K562 (cell line): ENCODE results near the gene DNAJB7. TPM values are rescaled to one million over a fixed set of nuclear protein-coding genes. Genes with fewer than 3 reads are reported as not detected.

Source experiments
- DMBX1 ChIP-seq: fragments of 250-450 bp; sonication (Bioruptor Pico); IDR thresholded peaks from 2 replicates; pipeline ENCODE4 v1.8.0; 2022; ENCODE audit warnings: inconsistent platforms, mild to moderate bottlenecking, moderate library complexity, borderline replicate concordance
- FOS ChIP-seq: IDR thresholded peaks from 3 replicates; pipeline ENCODE4 v1.6.1; 2011; ENCODE audit not compliant: insufficient read length; ENCODE audit errors: extremely low read depth
- JUN ChIP-seq, 2 experiments: sonication (generic) in 1 of 2; formaldehyde crosslinking in 1 of 2; IDR thresholded peaks; 2 replicates each; pipeline versions ENCODE4 v1.6.1 to v1.8.0; 2012 to 2022; ENCODE audit warnings: borderline replicate concordance in 2 of 2, mild to moderate bottlenecking in 2 of 2, improper control_type of control experiment in 1 of 2, low read depth in 1 of 2, low read length in 1 of 2, missing genetic modification reagents in 1 of 2
- MIER1 ChIP-seq: fragments of 450-650 bp; IDR thresholded peaks from 2 replicates; pipeline ENCODE4 v1.6.1; 2016; ENCODE audit warnings: antibody characterized with exemption, mild to moderate bottlenecking, low read depth
- NONO ChIP-seq, 2 experiments: fragments of 200-400 bp in 1 of 2; fragments of 450-650 bp in 1 of 2; formaldehyde crosslinking in 1 of 2; IDR thresholded peaks; 2 replicates each; pipeline ENCODE4 v1.6.1; 2017; ENCODE audit warnings: low read depth in 2 of 2, mild to moderate bottlenecking in 2 of 2, moderate library complexity in 2 of 2, low read length in 1 of 2
- PTRF ChIP-seq: fragments of 450-650 bp; IDR thresholded peaks from 2 replicates; pipeline ENCODE4 v1.6.1; 2016; ENCODE audit warnings: mild to moderate bottlenecking, missing genetic modification characterization, missing compliant biosample characterization
- TAF9B ChIP-seq: fragments of 450-650 bp; IDR thresholded peaks from 2 replicates; pipeline ENCODE4 v1.6.1; 2018; ENCODE audit warnings: mild to moderate bottlenecking; ENCODE audit not compliant: partially characterized antibody
- XRCC3 ChIP-seq: fragments of 450-650 bp; IDR thresholded peaks from 2 replicates; pipeline ENCODE4 v1.6.1; 2017; ENCODE audit warnings: mild to moderate bottlenecking, moderate library complexity
- ZEB2 ChIP-seq: fragments of 450-650 bp; IDR thresholded peaks from 2 replicates; pipeline ENCODE4 v1.6.1; 2016
- ZNF124 ChIP-seq: sonication (generic); formaldehyde crosslinking; IDR thresholded peaks from 2 replicates; pipeline ENCODE4 v1.8.1; 2022; ENCODE audit warnings: missing genetic modification reagents
- ZNF408 ChIP-seq: fragments of 250-450 bp; sonication (Bioruptor Pico); IDR thresholded peaks from 2 replicates; pipeline ENCODE4 v1.4.0; 2020; ENCODE audit warnings: low read depth, mild to moderate bottlenecking, moderate library complexity
- polyA plus RNA-seq, 8 experiments: library from polyadenylated mRNA; depleted of rRNA in 4 of 8; stranded (reverse) in 5 of 8; unstranded in 3 of 8; fragments of >200 nt; fragmentation: Nextera tagmentation in 2 of 8; fragmentation: Illumina TruSeq in 1 of 8; extraction: Ambion mirVana in 2 of 8; extraction: Trizol in 1 of 8; gene quantifications; 2 replicates each; pipeline versions ENCODE4 v1.2.1 to v1.2.3, GENCODE V29; 2011 to 2014; ENCODE audit warnings: inconsistent platforms in 1 of 8, missing spikeins in 1 of 8
- total RNA-seq, 7 experiments: library from RNA; depleted of rRNA in 6 of 7; stranded (reverse); fragments of >200 nt in 6 of 7; fragmentation: Illumina TruSeq in 2 of 7; extraction: Trizol in 2 of 7; gene quantifications; 2 replicates each; pipeline versions ENCODE4 v1.2.1 to v1.2.3, GENCODE V29; 2011 to 2021; ENCODE audit warnings: low replicate concordance in 1 of 7
- TF ChIP-seq, protein P1 (sequence below): sonication (generic); formaldehyde crosslinking; IDR thresholded peaks from 2 replicates; pipeline ENCODE4 v1.8.0; 2023; ENCODE audit warnings: mild to moderate bottlenecking, missing genetic modification reagents
- TF ChIP-seq, protein P2 (sequence below): sonication (generic); formaldehyde crosslinking; IDR thresholded peaks from 2 replicates; pipeline ENCODE4 v1.8.1; 2023; ENCODE audit warnings: missing genetic modification reagents, mild to moderate bottlenecking, borderline replicate concordance
- TF ChIP-seq, protein P3 (sequence below): fragments of 250-450 bp; sonication (Bioruptor Pico); IDR thresholded peaks from 2 replicates; pipeline ENCODE4 v1.9.0; 2021; ENCODE audit warnings: mild to moderate bottlenecking, inconsistent platforms
- TF ChIP-seq, protein P4 (sequence below): fragments of 450-650 bp; formaldehyde crosslinking; IDR thresholded peaks from 2 replicates; pipeline ENCODE4 v1.4.0; 2022; ENCODE audit warnings: missing genetic modification characterization

Gene DNAJB7
- total and polyA plus RNA-seq, 9 of the 15 experiments (the other 6 are each of a cell fraction or from before 2014, with no cell fraction given) = 0.13 to 0.21 TPM; not detected in 7

DNA sequence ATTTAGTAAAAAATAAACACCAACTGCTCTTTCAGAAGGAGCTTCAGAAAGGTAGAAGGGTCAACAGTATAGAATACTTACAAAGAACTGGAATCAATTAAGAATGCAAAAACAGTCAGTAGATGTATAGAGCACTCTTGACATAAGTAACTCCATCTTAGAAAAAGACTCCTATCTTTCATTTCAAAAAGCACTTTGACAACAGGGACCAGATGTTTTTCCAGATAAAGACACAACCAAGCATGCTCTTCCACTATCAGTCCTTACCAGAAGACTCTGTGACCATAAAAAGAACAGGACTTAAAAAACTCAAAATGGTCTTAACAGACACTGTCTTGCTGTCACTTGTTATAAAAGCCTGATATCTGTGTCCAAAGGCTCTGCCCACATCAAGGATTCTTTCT is 48.0 kb downstream of the DNAJB7 start (continued):
- TF ChIP-seq, protein P1, sequence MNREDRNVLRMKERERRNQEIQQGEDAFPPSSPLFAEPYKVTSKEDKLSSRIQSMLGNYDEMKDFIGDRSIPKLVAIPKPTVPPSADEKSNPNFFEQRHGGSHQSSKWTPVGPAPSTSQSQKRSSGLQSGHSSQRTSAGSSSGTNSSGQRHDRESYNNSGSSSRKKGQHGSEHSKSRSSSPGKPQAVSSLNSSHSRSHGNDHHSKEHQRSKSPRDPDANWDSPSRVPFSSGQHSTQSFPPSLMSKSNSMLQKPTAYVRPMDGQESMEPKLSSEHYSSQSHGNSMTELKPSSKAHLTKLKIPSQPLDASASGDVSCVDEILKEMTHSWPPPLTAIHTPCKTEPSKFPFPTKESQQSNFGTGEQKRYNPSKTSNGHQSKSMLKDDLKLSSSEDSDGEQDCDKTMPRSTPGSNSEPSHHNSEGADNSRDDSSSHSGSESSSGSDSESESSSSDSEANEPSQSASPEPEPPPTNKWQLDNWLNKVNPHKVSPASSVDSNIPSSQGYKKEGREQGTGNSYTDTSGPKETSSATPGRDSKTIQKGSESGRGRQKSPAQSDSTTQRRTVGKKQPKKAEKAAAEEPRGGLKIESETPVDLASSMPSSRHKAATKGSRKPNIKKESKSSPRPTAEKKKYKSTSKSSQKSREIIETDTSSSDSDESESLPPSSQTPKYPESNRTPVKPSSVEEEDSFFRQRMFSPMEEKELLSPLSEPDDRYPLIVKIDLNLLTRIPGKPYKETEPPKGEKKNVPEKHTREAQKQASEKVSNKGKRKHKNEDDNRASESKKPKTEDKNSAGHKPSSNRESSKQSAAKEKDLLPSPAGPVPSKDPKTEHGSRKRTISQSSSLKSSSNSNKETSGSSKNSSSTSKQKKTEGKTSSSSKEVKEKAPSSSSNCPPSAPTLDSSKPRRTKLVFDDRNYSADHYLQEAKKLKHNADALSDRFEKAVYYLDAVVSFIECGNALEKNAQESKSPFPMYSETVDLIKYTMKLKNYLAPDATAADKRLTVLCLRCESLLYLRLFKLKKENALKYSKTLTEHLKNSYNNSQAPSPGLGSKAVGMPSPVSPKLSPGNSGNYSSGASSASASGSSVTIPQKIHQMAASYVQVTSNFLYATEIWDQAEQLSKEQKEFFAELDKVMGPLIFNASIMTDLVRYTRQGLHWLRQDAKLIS (CRISPR knock-in tag) = no peak
- TF ChIP-seq ZNF124 (CRISPR knock-in tag) = no peak
- TF ChIP-seq FOS = no peak
- no peak for TF ChIP-seq ZNF408 (CRISPR knock-in tag)
- TF ChIP-seq, protein P2, sequence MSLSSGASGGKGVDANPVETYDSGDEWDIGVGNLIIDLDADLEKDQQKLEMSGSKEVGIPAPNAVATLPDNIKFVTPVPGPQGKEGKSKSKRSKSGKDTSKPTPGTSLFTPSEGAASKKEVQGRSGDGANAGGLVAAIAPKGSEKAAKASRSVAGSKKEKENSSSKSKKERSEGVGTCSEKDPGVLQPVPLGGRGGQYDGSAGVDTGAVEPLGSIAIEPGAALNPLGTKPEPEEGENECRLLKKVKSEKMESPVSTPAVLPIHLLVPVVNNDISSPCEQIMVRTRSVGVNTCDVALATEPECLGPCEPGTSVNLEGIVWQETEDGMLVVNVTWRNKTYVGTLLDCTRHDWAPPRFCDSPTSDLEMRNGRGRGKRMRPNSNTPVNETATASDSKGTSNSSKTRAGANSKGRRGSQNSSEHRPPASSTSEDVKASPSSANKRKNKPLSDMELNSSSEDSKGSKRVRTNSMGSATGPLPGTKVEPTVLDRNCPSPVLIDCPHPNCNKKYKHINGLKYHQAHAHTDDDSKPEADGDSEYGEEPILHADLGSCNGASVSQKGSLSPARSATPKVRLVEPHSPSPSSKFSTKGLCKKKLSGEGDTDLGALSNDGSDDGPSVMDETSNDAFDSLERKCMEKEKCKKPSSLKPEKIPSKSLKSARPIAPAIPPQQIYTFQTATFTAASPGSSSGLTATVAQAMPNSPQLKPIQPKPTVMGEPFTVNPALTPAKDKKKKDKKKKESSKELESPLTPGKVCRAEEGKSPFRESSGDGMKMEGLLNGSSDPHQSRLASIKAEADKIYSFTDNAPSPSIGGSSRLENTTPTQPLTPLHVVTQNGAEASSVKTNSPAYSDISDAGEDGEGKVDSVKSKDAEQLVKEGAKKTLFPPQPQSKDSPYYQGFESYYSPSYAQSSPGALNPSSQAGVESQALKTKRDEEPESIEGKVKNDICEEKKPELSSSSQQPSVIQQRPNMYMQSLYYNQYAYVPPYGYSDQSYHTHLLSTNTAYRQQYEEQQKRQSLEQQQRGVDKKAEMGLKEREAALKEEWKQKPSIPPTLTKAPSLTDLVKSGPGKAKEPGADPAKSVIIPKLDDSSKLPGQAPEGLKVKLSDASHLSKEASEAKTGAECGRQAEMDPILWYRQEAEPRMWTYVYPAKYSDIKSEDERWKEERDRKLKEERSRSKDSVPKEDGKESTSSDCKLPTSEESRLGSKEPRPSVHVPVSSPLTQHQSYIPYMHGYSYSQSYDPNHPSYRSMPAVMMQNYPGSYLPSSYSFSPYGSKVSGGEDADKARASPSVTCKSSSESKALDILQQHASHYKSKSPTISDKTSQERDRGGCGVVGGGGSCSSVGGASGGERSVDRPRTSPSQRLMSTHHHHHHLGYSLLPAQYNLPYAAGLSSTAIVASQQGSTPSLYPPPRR (CRISPR knock-in tag) = no peak
- TF ChIP-seq XRCC3 = no peak
- TF ChIP-seq TAF9B = no peak
- TF ChIP-seq, protein P3, sequence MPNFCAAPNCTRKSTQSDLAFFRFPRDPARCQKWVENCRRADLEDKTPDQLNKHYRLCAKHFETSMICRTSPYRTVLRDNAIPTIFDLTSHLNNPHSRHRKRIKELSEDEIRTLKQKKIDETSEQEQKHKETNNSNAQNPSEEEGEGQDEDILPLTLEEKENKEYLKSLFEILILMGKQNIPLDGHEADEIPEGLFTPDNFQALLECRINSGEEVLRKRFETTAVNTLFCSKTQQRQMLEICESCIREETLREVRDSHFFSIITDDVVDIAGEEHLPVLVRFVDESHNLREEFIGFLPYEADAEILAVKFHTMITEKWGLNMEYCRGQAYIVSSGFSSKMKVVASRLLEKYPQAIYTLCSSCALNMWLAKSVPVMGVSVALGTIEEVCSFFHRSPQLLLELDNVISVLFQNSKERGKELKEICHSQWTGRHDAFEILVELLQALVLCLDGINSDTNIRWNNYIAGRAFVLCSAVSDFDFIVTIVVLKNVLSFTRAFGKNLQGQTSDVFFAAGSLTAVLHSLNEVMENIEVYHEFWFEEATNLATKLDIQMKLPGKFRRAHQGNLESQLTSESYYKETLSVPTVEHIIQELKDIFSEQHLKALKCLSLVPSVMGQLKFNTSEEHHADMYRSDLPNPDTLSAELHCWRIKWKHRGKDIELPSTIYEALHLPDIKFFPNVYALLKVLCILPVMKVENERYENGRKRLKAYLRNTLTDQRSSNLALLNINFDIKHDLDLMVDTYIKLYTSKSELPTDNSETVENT (CRISPR knock-in tag) = no peak
- TF ChIP-seq JUN (IDR thresholded peaks at IDR 0.05; ENCODE audit: borderline replicate concordance, low read depth, low read length) = 0 out of 2 replicates have a peak, but pooled peaks have one; percentile 7
- TF ChIP-seq JUN (CRISPR knock-in tag; IDR thresholded peaks at IDR 0.05; ENCODE audit: borderline replicate concordance) = no peak
- 0 out of 4 replicates have a peak, but pooled peaks of 1 of the 2 experiments have one; percentile 15 for TF ChIP-seq NONO (IDR thresholded peaks at IDR 0.05; ENCODE audit: low read depth in 2 of 2, low read length in 1 of 2)
- peak; percentile 30; the same call in 1 of the 2 replicates for TF ChIP-seq ZEB2
- peak; percentile 99 for TF ChIP-seq PTRF
- no peak for TF ChIP-seq MIER1
- TF ChIP-seq DMBX1 (CRISPR knock-in tag) = peak; percentile 100
- TF ChIP-seq, protein P4, sequence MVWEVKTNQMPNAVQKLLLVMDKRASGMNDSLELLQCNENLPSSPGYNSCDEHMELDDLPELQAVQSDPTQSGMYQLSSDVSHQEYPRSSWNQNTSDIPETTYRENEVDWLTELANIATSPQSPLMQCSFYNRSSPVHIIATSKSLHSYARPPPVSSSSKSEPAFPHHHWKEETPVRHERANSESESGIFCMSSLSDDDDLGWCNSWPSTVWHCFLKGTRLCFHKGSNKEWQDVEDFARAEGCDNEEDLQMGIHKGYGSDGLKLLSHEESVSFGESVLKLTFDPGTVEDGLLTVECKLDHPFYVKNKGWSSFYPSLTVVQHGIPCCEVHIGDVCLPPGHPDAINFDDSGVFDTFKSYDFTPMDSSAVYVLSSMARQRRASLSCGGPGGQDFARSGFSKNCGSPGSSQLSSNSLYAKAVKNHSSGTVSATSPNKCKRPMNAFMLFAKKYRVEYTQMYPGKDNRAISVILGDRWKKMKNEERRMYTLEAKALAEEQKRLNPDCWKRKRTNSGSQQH (CRISPR knock-in tag) = peak; percentile 99
